B cell (primary cell): Measurements from ENCODE around the gene OR13C5. TPM values are rescaled to one million over a fixed set of nuclear protein-coding genes. Genes with fewer than 3 reads are reported as not detected.

Experiments
- ATAC-seq: fragments of 200-7000 bp; cut with Tn5 transposase; one replicate; pipeline ENCODE4 v1.10.0; 2021; ENCODE audit warnings: low read depth, mild to moderate bottlenecking, moderate number of reproducible peaks, moderate library complexity
- CTCF ChIA-PET: fragments of 350-600 bp; sonication (Branson Sonifier 250); formaldehyde crosslinking; loops from one replicate; lab custom pipeline; 2021; ENCODE audit warnings: antibody characterized with exemption, inconsistent platforms; lab: Charles Lee
- POLR2A ChIA-PET: fragments of 350-600 bp; sonication (Branson Sonifier 250); formaldehyde crosslinking; loops from one replicate; lab custom pipeline; 2021; ENCODE audit warnings: antibody characterized with exemption; lab: Charles Lee
- DNase-seq: peaks from one replicate; pipeline ENCODE4 v3.0.0; 2013
- H2AFZ ChIP-seq: 2 replicates; pipeline ENCODE4 v1.6.1; 2012; ENCODE audit warnings: mild to moderate bottlenecking, low read depth, low read length; ENCODE audit not compliant: insufficient read depth, poor library complexity, severe bottlenecking
- H3K27ac ChIP-seq, 2 donors: 1 replicate in 1 of 2; 2 replicates in 1 of 2; pipeline ENCODE4 v1.5.1; 2012 to 2013; ENCODE audit warnings: low read length in 2 of 2, mild to moderate bottlenecking in 2 of 2, moderate library complexity in 1 of 2
- H3K27me3 ChIP-seq, 4 experiments: fragments of 200-600 bp in 1 of 4; sonication (generic) in 1 of 4; replicated peaks in 1 of 4; 1 replicate in 2 of 4; 2 replicates in 2 of 4; pipeline versions ENCODE4 v1.6.1 to v1.7.0; 2013 to 2016; ENCODE audit warnings: low read length in 3 of 4, mild to moderate bottlenecking in 2 of 4, mixed read lengths in 1 of 4, moderate library complexity in 1 of 4; ENCODE audit not compliant: insufficient read depth in 4 of 4, control insufficient read depth in 3 of 4; ENCODE audit errors: control extremely low read depth in 1 of 4
- H3K36me3 ChIP-seq, 2 experiments: replicated peaks in 1 of 2; 1 replicate in 1 of 2; 2 replicates in 1 of 2; pipeline versions ENCODE4 v1.6.1 to v1.7.1; 2013; ENCODE audit warnings: low read length in 1 of 2; ENCODE audit not compliant: insufficient read depth in 2 of 2, control insufficient read depth in 1 of 2; ENCODE audit errors: control extremely low read depth in 1 of 2, extremely low read depth in 1 of 2
- H3K4me1 ChIP-seq, 2 donors: fragments of 200-600 bp in 1 of 2; sonication (generic) in 1 of 2; 1 replicate in 1 of 2; 2 replicates in 1 of 2; pipeline versions ENCODE4 v1.5.1 to v1.6.1; 2013 to 2017; ENCODE audit warnings: low read length in 2 of 2; ENCODE audit not compliant: control insufficient read depth in 2 of 2, insufficient read depth in 2 of 2
- H3K4me2 ChIP-seq: replicated peaks from 2 replicates; pipeline ENCODE3; 2012; ENCODE audit warnings: mild to moderate bottlenecking, low read depth, low read length; ENCODE audit not compliant: poor library complexity, severe bottlenecking
- H3K4me3 ChIP-seq, 5 experiments: fragments of 200-600 bp in 1 of 5; sonication (generic) in 1 of 5; 1 replicate in 3 of 5; 2 replicates in 2 of 5; pipeline versions ENCODE4 v1.5.1 to v1.7.0; 2011 to 2016; ENCODE audit warnings: low read length in 4 of 5, mild to moderate bottlenecking in 4 of 5, low read depth in 2 of 5, control low read depth in 1 of 5, moderate library complexity in 1 of 5; ENCODE audit not compliant: insufficient read depth in 1 of 5; ENCODE audit errors: control extremely low read depth in 1 of 5, extremely low read depth in 1 of 5
- H3K79me2 ChIP-seq: fragments of 200-600 bp; sonication (generic); one replicate; pipeline ENCODE4 v1.6.0; 2016; ENCODE audit warnings: low read length; ENCODE audit not compliant: control insufficient read depth, insufficient read depth
- H3K9ac ChIP-seq: fragments of 200-600 bp; sonication (generic); 2 replicates; pipeline ENCODE4 v1.6.1; 2017; ENCODE audit warnings: mild to moderate bottlenecking, low read length, moderate library complexity
- H3K9me3 ChIP-seq, 3 donors: one replicate each; pipeline versions ENCODE4 v1.6.1 to v1.7.1; 2013; ENCODE audit warnings: low read length in 2 of 3; ENCODE audit not compliant: control insufficient read depth in 2 of 3, insufficient read depth in 1 of 3; ENCODE audit errors: control extremely low read depth in 1 of 3
- H4K20me1 ChIP-seq: 2 replicates; pipeline ENCODE4 v1.6.0; 2012; ENCODE audit warnings: mild to moderate bottlenecking, low read length; ENCODE audit not compliant: insufficient read depth, control insufficient read depth, poor library complexity, severe bottlenecking
- H3K27ac Mint-ChIP-seq: one replicate; pipeline ENCODE4 v1.8.0; 2021; ENCODE audit warnings: mixed read lengths
- H3K27me3 Mint-ChIP-seq: one replicate; pipeline ENCODE4 v1.8.0; 2021; ENCODE audit warnings: mixed read lengths
- H3K4me1 Mint-ChIP-seq: one replicate; pipeline ENCODE4 v1.8.0; 2021; ENCODE audit warnings: mixed read lengths
- H3K4me3 Mint-ChIP-seq: one replicate; pipeline ENCODE4 v1.8.0; 2021; ENCODE audit warnings: mixed read lengths
- H3K9me3 Mint-ChIP-seq: one replicate; pipeline ENCODE4 v1.8.0; 2022; ENCODE audit warnings: mixed read lengths; ENCODE audit not compliant: insufficient read depth
- EZH2 ChIP-seq: IDR thresholded peaks from 2 replicates; pipeline ENCODE4 v1.6.1; 2012; ENCODE audit warnings: borderline replicate concordance, low read depth, mild to moderate bottlenecking, moderate library complexity, low read length; ENCODE audit not compliant: insufficient read depth, poor library complexity, severe bottlenecking
- WGBS: methylation state at CpG from one replicate; pipeline ENCODE4 v1.1.5; 2013; ENCODE audit warnings: missing lambda C conversion rate; ENCODE audit not compliant: insufficient coverage; 5-methylcytosine and 5-hydroxymethylcytosine counted together
- intact Hi-C: fragments of 100-400 bp; cut with micrococcal nuclease; formaldehyde crosslinking; loops from one replicate; pipeline ENCODE4 v1.10.0; 2022
- polyA plus RNA-seq: library from polyadenylated mRNA; depleted of rRNA; stranded (reverse); fragments of >200 nt; gene quantifications from 2 replicates; pipeline ENCODE4 v1.2.3, GENCODE V29; 2012
- total RNA-seq, 2 donors: library from RNA; stranded (reverse); fragments of 120-200 nt in 1 of 2; gene quantifications; 1 replicate in 1 of 2; 2 replicates in 1 of 2; pipeline versions ENCODE4 v1.2.3 to v1.2.4, GENCODE V29; 2013 to 2022
- TF ChIP-seq, protein P1 (sequence below): fragments of 200-600 bp; IDR thresholded peaks from one replicate; pipeline ENCODE4 v1.8.0; 2022; ENCODE audit warnings: antibody characterized with exemption, mild to moderate bottlenecking

The OR13C5 gene
- total and polyA plus RNA-seq, 2 donors (not counting 1 experiment from before 2014, with no cell fraction given) = not detected

DNA sequence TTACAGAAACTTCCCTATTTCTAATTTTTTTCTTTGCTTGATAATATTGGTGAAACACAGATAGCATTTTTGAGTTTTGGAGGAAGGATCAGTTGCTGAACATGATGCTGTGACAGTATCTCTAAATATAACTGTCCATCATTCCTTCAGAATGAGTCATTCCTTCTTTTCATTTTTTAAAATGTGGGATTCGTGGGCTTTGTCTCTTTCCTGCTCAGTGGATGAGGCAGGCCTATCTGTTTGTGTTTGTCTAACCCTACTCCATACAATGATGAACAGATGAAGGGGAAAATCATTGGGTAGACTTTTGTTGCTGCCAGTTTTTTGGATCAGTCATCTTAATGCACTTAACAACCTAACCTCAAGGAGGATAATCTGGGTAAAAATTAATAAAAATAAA is 46.0 kb downstream of the OR13C5 start:
- H3K36me3 ChIP-seq = no peaks in the 10 kb centered on the region
- no peaks in the 10 kb centered on the region for H4K20me1 ChIP-seq
- Mint-ChIP-seq H3K4me1 (no peaks in the 10 kb centered on the region), H3K27me3 (peaks cover 4% of the 10 kb centered on the region), H3K27ac (no peak overlapping the region), H3K9me3 (no peaks in the 10 kb centered on the region), H3K4me3 (no peak overlapping the region)
- ATAC-seq (no peak), DNase-seq (no peak)
- H3K4me3 ChIP-seq = no peak overlapping the region
- POLR2A ChIA-PET = no interaction called here
- no peak for TF ChIP-seq EZH2
- TF ChIP-seq, protein P1, sequence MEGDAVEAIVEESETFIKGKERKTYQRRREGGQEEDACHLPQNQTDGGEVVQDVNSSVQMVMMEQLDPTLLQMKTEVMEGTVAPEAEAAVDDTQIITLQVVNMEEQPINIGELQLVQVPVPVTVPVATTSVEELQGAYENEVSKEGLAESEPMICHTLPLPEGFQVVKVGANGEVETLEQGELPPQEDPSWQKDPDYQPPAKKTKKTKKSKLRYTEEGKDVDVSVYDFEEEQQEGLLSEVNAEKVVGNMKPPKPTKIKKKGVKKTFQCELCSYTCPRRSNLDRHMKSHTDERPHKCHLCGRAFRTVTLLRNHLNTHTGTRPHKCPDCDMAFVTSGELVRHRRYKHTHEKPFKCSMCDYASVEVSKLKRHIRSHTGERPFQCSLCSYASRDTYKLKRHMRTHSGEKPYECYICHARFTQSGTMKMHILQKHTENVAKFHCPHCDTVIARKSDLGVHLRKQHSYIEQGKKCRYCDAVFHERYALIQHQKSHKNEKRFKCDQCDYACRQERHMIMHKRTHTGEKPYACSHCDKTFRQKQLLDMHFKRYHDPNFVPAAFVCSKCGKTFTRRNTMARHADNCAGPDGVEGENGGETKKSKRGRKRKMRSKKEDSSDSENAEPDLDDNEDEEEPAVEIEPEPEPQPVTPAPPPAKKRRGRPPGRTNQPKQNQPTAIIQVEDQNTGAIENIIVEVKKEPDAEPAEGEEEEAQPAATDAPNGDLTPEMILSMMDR = no peak
- H3K9me3 ChIP-seq = peaks cover 0 to 8% (median 0%) of the 10 kb centered on the region in 3 donors
- H3K27me3 ChIP-seq = no peaks in the 10 kb centered on the region
- WGBS = no CpG with 5 or more reads among the region's 1 CpG
- H3K27ac ChIP-seq = no peak overlapping the region
- H3K9ac ChIP-seq = no peak overlapping the region
- H3K4me2 ChIP-seq = no peak overlapping the region
- intact Hi-C loops = no loop called here
- H3K4me1 ChIP-seq = no peaks in the 10 kb centered on the region
- CTCF ChIA-PET = no interaction called here
- no peaks in the 10 kb centered on the region for H3K79me2 ChIP-seq
- no peak overlapping the region for H2AFZ ChIP-seq

Other genes starting within 250 kb of the OR13C5 start
- not detected in 2 replicates for gene OR13F1, start 95.2 kb downstream of the OR13C5 start, total RNA-seq
- gene OR13F1, start 95.2 kb downstream of the OR13C5 start, polyA plus RNA-seq = not detected in 2 replicates
- gene OR13C4, start 72.2 kb downstream of the OR13C5 start, total RNA-seq = not detected in 2 replicates
- gene OR13C4, start 72.2 kb downstream of the OR13C5 start, polyA plus RNA-seq = not detected in 2 replicates
- gene OR13C3, start 62.6 kb downstream of the OR13C5 start, total RNA-seq = not detected in 2 replicates
- gene OR13C3, start 62.6 kb downstream of the OR13C5 start, polyA plus RNA-seq = not detected in 2 replicates
- not detected in 2 replicates for gene OR13C8, start 30.2 kb downstream of the OR13C5 start, total RNA-seq
- not detected in 2 replicates for gene OR13C8, start 30.2 kb downstream of the OR13C5 start, polyA plus RNA-seq
- gene OR13C2, start 6.2 kb upstream of the OR13C5 start, total RNA-seq = not detected in 2 replicates
- not detected in 2 replicates for gene OR13C2, start 6.2 kb upstream of the OR13C5 start, polyA plus RNA-seq
- not detected in 2 replicates for gene OR13C9, start 18.8 kb upstream of the OR13C5 start, total RNA-seq
- not detected in 2 replicates for gene OR13C9, start 18.8 kb upstream of the OR13C5 start, polyA plus RNA-seq
- gene OR13D1, start 95.1 kb upstream of the OR13C5 start, total RNA-seq = not detected in 2 replicates
- gene OR13D1, start 95.1 kb upstream of the OR13C5 start, polyA plus RNA-seq = not detected in 2 replicates
- 20.8 and 23.6 TPM in 2 replicates for gene NIPSNAP3A, start 148.3 kb upstream of the OR13C5 start, total RNA-seq
- 6.7 and 9.4 TPM in 2 replicates for gene NIPSNAP3A, start 148.3 kb upstream of the OR13C5 start, polyA plus RNA-seq
- gene NIPSNAP3B, start 164.7 kb upstream of the OR13C5 start, total RNA-seq = 30.1 and 30.2 TPM in 2 replicates
- gene NIPSNAP3B, start 164.7 kb upstream of the OR13C5 start, polyA plus RNA-seq = 7.4 and 7.9 TPM in 2 replicates